GM12801 (cell line): Measurements from ENCODE around the gene HDAC9.

Source experiments
- TF ChIP-seq, protein P1 (sequence below): IDR thresholded peaks from one replicate; pipeline ENCODE4 v1.5.1; 2011; ENCODE audit warnings: control low read depth; ENCODE audit not compliant: insufficient read length; ENCODE audit errors: extremely low read depth

HDAC9 gene

DNA sequence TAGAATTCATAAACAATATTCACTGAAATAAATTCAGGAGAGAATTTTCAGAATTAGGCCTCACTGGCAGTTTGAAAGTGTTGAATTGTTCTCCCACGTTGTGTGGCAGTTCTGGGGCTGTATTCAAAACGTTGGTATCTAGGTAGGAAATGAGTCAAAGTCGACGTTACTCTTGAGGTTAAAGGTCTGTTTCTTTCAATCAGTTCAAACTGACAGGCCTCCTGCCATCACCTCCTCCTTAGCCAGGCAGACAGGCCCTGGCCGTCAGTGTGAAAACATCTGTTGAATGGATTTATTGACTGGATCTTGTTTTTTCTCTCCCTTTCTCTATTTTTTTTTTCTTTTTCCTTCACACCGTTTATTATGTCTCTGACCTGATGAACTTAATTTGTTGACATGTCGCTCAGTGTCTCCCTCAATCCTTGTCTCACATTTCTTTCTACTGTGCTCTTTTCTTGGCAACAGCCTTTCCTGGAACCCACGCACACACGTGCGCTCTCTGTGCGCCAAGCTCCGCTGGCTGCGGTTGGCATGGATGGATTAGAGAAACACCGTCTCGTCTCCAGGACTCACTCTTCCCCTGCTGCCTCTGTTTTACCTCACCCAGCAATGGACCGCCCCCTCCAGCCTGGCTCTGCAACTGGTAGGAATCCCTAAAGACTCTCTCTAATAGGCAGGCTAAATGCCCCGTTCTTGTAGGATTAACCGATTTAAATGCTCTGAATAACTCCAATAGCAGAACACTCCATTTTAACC, 231.7 kb downstream of the HDAC9 start:
- TF ChIP-seq, protein P1, sequence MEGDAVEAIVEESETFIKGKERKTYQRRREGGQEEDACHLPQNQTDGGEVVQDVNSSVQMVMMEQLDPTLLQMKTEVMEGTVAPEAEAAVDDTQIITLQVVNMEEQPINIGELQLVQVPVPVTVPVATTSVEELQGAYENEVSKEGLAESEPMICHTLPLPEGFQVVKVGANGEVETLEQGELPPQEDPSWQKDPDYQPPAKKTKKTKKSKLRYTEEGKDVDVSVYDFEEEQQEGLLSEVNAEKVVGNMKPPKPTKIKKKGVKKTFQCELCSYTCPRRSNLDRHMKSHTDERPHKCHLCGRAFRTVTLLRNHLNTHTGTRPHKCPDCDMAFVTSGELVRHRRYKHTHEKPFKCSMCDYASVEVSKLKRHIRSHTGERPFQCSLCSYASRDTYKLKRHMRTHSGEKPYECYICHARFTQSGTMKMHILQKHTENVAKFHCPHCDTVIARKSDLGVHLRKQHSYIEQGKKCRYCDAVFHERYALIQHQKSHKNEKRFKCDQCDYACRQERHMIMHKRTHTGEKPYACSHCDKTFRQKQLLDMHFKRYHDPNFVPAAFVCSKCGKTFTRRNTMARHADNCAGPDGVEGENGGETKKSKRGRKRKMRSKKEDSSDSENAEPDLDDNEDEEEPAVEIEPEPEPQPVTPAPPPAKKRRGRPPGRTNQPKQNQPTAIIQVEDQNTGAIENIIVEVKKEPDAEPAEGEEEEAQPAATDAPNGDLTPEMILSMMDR: no peak

GRCh38 chr7:18740579-18740988, 245.0 kb downstream of the HDAC9 start:
- TF ChIP-seq, protein P1: no peak

GRCh38 chr7:18753972-18754610, 258.5 kb downstream of the HDAC9 start:
- TF ChIP-seq, protein P1: no peak

DNA sequence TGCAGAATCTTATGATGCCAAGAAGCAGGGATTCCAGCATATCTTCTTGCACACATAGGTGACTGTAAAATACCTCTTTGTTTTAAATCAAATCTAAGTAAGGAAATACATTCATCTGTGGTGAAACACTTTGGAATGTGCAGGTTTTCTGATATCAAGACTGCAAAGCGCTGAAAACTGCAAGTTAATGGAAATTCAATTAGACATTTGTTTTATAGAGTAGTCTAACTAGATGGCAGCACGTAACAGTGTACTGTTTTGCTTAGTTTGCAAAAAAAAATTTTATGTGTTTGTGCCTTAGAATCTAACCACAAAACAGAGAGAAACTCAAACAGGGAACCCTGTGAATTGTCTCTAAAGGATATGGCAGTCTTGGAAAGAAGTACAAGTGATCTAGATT, 259.2 kb downstream of the HDAC9 start:
- TF ChIP-seq, protein P1: no peak

DNA sequence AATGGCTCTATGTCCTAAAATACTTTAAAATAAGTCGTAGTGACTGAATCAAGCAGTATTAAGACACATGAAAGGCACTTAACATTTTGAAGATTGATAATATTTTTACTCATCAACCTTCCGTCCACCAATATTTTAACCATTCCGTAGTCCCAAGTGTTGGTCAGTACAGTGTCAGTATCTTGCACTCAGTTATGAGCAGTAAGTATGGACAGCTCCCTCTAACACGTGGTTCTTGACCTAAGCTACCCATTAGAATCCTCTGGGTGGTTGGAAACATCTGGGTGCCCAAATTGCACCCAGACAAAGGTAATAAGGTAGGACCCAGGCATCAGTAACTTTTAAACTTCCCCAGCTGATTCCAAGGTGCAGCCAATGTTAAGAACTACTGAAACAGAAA, 260.2 kb downstream of the HDAC9 start:
- TF ChIP-seq, protein P1: no peak

DNA sequence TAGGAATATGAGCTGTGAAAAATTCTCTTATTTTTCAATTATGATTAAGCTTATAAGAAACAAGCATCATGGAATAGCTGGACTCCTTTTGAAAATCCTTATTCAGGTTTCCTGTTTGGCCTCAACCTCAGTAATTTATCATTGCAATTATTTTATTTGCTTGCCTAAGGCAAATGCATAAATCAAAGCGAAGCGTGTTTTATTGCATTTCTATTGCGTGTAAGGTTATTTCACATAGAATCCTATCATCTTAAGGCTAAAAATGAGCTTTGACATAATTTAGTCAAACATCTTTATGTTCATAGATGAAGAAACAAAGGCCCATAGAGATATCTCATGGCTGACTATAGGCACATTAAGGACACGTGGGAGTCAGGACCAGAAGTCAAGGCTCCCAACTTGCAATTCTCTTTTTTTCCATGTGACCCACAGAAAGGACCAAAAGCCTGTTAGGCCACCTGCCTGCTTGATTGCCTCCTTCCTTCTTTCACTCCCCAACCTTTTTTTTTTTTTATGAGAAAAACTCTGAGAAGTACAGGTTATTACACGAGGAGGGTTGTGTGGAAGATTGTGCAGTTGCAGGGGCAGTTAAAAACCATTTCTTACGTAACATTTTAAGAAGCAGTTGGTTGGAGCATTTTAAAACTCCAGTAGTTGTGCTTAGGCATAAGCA, 261.0 kb downstream of the HDAC9 start:
- TF ChIP-seq, protein P1: no peak

DNA sequence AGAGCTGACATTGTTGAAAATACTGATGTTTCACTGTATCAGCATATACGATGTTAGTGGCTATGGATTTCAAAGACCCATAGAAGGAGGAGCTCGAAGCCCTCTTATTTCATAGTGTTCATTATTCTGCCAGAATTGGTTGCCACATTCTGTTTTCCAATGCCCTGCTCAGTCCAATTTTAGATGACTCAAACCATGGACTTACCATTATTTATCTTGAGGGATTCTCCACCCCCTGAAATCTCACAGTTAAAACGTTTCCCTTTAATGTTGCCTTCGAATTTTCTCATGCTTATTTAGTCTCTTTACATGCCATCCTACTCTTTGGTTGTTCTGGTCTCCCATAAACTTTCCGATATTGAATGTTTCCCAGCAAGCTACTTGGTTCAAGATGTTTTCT, 264.5 kb downstream of the HDAC9 start:
- TF ChIP-seq, protein P1: no peak
